GM19455 (cell line): ENCODE data around the gene PROC.

Experiments
- ATAC-seq: cut with Tn5 transposase; IDR thresholded peaks from one replicate; pipeline ENCODE4 v1.9.1; 2021; ENCODE audit not compliant: unreplicated experiment

PROC gene

DNA sequence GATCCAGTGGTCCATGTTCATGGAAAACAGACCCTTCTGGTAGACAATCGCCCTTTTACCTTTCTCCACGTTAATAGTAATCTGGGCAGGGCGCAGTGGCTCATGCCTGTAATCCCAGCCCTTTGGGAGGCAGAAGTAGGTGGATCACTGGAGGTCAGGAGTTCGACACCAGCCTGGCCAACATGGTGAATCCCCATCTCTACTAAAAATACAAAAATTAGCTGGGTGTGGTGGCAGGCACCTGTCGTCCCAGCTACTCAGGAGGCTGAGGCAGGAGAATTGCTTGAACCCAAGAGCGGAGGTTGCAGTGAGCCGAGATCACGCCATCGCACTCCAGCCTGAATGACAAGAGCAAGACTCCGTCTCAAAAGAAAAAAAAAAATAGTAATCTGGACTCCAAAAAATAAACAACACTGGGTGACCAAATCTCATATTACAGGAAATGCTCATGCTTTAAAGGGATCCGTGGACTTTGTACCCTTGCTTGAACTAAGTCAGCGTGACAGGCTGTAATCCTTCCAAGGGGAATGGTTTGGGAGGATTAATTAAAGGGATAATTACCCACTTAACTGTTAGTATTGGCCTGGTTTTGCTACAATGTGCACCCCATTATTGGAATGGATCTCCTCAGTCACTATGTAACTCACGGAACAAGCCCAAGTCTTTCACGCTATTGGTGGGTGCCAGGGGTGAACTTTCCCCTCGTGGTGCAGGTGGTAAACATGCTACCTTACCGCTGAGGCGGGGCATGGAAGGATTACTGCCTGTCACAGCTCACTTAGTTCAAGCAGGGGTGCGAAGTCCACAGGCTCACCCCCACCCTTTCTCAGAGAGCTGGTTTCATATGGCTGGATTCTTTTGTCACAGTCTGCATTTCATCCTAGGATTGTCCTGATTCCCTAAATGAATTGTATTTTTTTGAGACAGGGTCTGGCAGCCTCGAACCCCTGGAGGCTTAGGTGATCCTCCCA lies 36.7 kb downstream of the PROC start:
- no peak for ATAC-seq

DNA sequence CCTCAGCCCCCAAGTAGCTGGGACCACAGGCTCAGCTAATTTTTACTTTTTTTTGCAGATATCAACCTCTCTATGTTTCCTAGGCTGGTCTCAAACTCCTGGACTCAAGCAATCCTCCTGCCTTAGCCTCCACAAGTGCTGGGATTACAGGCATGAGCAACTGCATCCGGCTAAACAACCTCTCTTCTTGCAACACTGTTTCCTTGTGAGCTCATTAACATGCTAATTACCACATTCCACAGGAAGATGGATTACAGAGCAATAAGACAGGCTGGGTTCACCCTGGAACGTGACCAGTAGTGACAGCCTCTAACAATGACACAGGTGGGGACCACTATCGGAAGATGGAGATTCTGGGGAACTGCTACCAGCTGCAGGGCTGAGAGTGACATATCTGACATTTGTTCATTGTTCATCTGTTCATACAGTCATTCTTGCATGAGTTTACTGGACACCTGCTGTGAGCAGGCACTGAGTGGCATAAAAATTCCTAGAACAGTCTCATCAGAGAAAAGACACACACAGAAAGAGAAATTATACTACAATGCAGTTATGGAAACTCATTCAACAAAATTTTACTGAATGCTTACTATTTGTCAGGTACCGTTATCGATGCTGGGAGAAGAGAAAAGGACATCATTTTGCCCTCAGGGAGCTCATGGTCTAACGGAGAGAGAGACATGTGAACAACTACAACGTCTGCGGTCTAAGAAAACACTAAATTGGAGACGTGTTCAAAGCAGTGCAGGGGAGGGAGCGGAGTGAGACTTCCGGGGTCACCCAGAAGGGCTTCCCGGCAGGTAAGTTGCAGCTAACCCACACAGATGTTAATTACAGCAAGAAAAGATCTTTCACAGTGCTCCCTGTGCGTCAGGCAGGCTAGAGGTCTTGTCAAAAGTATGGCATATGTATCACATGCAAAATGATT lies 37.6 kb downstream of the PROC start:
- ATAC-seq, result no peak

DNA sequence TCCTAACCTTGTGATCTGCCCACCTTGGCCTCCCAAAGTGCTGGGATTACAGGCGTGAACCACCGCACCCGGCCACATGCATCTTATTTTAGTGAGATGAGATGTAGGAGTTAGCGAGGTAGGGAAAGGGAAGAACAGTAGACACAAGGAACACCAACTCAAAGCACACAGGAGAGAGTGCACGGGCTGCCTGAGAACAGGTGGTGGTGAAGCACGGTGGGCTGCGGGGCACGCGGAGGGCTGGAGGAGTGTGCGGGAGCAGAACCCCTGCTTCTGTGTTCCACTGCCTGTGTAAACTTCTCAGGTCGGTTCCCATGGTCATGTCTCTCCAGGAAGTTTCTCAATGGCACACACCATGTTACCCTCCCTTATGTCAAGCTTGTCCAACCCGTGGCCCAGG lies 38.7 kb downstream of the PROC start:
- ATAC-seq, result no peak

DNA sequence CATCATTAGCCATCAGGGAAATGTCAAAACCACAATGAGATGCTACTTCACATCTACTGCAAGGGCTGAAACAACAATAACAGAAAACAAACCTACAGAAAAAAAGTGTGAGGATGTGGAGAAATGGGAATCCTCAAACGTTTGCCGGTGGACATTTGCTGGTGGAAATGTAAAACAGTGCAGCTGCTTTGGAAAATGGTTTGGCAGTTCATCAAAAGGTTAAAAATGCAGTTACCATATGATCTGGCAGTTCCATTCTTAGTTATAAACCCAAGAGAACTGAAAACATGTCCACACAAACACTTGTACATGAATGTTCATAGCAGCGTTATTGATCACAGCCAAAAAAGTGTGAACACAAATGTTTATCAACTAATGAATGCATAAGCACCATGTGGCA lies 44.2 kb downstream of the PROC start:
- ATAC-seq, result no peak

DNA sequence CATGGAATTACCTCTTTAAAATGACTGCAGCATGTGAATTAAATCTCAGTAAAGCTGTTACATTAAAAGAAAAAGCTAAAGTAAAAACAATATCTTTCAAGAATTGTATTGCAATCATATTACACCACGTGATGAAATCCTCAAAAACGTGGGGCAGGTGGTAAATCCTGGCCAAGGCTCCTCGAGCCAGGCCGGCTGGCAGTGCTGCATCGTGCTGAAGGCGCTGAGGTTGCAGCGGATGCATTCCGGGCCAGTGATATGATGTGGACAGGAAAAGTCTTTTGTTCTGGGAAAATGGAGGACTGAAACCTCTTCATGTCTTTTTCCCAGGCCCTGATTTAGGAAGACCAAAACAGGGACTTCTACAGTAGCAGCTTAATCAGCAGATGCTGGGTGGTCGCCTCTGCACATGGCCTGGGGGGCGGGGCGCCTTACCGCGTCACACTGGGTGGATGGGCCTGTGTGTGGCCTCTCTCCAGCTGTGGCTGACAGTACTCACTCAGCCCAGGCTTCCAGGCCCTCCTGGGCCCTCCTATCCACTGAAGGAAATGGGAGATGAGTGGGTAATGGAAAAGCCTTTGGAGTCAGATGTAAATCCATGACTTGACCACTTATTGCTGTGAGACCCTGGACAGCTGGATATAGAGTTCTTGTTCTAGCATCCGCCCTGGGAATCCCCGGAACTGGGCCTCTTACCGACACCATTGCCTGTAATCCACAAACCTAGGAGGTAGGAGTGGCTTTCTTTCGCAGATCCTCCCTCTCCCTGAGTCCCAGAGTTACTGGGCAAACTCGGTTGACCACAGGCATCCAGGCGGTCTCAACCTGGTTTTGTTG lies 45.1 kb downstream of the PROC start:
- no peak for ATAC-seq

DNA sequence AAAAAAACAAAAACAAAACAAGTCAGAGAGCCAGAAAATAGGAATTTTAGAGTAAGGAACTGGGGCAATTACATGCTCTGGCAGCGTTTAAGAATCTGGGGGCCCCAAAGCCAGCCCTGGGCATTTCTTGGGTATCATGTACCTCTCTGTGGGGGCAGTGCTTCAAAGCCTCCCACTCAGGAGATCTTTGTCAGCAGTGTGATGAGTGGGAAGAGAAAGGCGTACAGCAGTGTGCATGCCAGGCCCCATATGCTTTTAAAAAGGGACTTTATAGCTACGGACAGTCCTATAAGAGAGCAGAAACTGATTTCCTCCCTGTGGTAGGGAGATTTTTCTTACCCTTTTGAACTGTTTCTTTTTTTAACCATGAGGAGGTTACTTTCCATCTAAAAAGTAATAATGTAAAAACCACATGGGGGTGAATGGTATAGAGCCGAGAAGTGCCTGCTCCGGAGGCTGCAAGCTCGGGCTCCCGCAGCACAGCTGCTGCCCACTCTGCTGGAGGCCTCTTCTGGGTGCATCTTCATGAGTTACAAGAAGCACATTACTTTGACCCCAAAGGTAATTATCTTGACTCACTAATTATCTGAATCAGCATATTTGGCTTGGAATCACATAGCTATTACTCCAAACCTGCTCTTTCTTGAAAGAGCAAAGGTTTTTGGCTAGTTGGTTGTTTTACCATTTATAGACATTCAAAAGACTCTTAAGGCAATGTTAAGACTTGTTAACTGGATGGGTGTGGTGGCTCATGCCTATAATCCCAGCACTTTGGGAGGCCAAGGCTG lies 46.4 kb downstream of the PROC start:
- no peak for ATAC-seq

DNA sequence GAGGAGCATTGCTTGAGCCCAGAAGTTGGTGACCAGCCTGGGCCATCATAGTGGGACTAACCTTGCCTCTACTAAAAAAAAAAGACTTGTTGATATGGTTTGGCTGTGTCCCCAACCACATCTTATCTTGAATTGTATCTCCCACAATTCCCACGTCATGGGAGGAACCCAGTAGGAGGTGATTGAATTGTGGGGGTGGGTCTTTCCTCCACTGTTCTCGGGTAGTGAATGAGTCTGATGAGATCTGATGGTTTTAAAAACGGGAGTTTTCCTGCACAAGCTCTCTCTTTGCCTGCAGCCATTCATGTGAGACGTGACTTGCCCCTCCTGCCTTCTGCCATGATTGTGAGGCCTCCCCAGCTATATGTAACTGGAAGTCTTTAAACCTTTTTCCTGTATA lies 47.0 kb downstream of the PROC start:
- ATAC-seq, result no peak

DNA sequence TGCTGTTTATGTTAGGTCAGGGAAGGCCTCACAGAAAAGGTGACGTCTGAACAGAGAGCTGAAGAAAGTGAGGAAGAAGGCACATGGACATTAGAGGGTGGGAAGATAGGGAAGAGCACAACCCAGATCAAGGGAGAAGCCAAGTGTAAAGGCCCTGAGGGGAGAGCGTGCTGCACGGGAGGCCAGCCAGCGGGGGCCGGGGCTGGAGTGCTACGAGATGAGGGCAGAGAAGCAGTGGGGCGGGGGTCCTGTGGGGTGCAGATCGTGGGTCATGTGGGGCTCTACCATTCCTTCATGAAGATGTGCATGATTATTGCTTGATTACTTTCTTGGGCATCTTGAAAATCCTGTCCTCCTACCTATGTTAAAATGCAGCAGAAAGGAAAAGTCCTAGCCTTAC lies 50.8 kb downstream of the PROC start:
- no peak for ATAC-seq

DNA sequence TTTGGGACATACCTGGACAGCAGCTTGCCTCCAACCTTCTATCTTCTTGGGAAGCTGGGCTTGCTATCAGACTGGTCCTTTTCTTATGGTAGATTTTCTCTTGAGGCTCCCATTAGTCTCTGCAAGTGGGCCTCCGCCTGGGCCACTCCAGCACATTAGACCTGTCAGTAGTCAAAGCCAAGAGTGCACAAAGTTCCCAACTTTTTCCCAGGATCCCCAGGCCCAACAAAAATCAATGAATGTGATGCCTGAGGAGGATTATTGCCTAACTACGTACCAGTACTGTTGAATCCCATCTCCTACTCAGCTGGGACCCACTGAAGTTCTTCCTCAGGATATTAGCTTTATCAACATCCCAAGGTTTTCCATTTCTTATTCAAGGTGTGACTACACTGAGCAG lies 51.7 kb downstream of the PROC start:
- ATAC-seq, result no peak

DNA sequence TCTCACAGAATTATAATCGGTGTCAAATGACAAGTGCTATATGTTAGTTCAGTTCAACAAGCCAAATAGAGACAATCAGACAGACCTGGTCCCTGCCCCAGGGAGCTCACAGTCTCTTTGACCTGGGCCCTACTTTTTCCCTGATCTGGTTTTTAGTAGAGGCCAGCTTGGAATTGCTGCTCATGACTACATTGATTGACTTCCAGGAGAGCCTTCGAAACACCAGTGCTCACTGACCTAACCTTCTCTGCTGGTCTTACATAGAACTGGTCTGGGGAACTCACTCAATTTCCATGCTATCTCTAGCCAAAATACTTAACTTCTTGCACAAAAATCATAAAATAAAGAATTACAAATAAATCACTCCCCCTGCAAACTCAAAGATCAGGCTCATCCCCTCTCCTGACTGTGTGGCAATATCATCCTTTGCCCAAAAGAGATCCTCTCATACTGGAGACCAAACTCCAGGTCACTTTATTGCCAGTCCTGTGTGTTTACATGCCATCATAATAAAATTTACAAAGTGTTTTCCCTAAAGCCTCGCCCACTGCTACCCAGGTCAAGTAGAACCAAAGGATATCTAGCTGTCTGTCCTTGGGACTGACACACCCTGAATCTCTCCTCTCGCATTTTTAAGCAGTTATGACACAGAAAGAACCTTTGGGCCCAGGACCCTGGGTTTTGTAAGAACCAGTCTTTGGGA lies 53.2 kb downstream of the PROC start:
- no peak for ATAC-seq

DNA sequence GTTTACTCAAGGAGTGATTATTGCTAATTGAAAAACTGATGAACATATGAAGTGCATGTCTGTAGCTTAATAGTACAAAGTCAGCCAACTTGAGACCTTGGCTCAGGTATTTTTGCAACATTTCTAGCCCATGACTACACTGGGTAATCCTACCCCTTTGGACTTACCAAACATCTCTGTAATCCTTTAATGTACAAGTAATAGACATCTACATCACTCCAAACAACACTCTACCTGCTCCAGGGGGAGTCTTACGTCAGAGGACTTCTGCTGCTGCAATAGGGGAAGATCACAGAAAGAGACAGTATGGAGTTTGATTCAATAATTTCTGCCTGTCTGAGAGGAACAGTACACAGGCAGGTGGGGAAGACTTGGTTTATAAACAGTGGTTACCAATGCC lies 54.0 kb downstream of the PROC start:
- ATAC-seq, result no peak

DNA sequence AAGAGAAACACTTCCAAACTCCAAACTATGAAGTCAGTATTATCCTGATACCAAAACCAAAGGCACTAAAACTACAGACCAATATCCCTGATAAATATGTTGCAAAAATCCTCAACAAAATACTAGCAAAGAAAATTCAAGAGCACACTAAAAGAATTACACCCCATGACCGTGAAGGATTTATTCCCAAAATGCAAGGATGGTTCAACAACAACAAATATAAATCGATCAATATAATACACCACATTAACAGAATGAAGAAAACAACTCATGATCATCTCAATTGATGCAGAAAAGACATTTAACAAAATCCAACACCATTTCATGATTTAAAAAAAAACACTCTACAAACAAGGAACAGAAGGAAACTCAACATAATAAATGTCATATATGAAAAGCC lies 57.6 kb downstream of the PROC start:
- ATAC-seq, result no peak
